K562 (cell line): Measurements from ENCODE around the gene ELF2. TPM values are rescaled to one million over a fixed set of nuclear protein-coding genes. Genes with fewer than 3 reads are reported as not detected.

Source experiments
- BRF1 ChIP-seq: IDR thresholded peaks from 3 replicates; pipeline ENCODE4 v1.6.1; 2011; ENCODE audit warnings: borderline replicate concordance, mild to moderate bottlenecking; ENCODE audit not compliant: insufficient read length; ENCODE audit errors: extremely low read depth
- CTCFL ChIP-seq: IDR thresholded peaks from 2 replicates; pipeline ENCODE4 v1.6.1; 2011; ENCODE audit warnings: borderline replicate concordance, low read depth, mild to moderate bottlenecking, moderate library complexity, low read length; ENCODE audit not compliant: insufficient read depth, poor library complexity, severe bottlenecking
- ELK1 ChIP-seq: sonication (generic); formaldehyde crosslinking; IDR thresholded peaks from 2 replicates; pipeline ENCODE4 v1.8.1; 2022; ENCODE audit warnings: missing genetic modification reagents
- FOS ChIP-seq: IDR thresholded peaks from 3 replicates; pipeline ENCODE4 v1.6.1; 2011; ENCODE audit not compliant: insufficient read length; ENCODE audit errors: extremely low read depth
- ID3 ChIP-seq, 2 experiments: fragments of 250-450 bp in 1 of 2; fragments of 450-650 bp in 1 of 2; sonication (Bioruptor Pico) in 1 of 2; IDR thresholded peaks; 2 replicates each; pipeline versions ENCODE4 v1.6.1 to v1.8.0; 2016 to 2021; ENCODE audit warnings: mild to moderate bottlenecking in 2 of 2, moderate library complexity in 2 of 2, missing compliant biosample characterization in 1 of 2, missing genetic modification characterization in 1 of 2
- KHSRP ChIP-seq: fragments of 450-650 bp; IDR thresholded peaks from 2 replicates; pipeline ENCODE4 v1.6.1; 2017
- MCM2 ChIP-seq: fragments of 450-650 bp; IDR thresholded peaks from 2 replicates; pipeline ENCODE4 v1.6.1; 2017; ENCODE audit warnings: low read depth, mild to moderate bottlenecking
- MGA ChIP-seq: fragments of 450-650 bp; IDR thresholded peaks from 2 replicates; pipeline ENCODE4 v1.6.1; 2016; ENCODE audit warnings: mild to moderate bottlenecking, moderate library complexity
- MTA1 ChIP-seq: fragments of 450-650 bp; IDR thresholded peaks from 2 replicates; pipeline ENCODE4 v1.6.1; 2017; ENCODE audit warnings: borderline replicate concordance
- RBM34 ChIP-seq: fragments of 200-400 bp; formaldehyde crosslinking; IDR thresholded peaks from 2 replicates; pipeline ENCODE4 v1.6.1; 2018; ENCODE audit warnings: low read length, borderline replicate concordance; ENCODE audit not compliant: insufficient read depth
- TCF7 ChIP-seq: sonication (generic); IDR thresholded peaks from 2 replicates; pipeline ENCODE4 v1.6.1; 2016; ENCODE audit warnings: antibody characterized with exemption, borderline replicate concordance
- U2AF2 ChIP-seq: fragments of 200-400 bp; formaldehyde crosslinking; optimal IDR thresholded peaks from 2 replicates; pipeline ENCODE3; 2017; ENCODE audit warnings: low read depth, mild to moderate bottlenecking, low read length
- ZNF253 ChIP-seq: fragments of 250-450 bp; sonication (Bioruptor Pico); conservative IDR thresholded peaks from 2 replicates; pipeline ENCODE4 v1.6.1; 2021; ENCODE audit warnings: mild to moderate bottlenecking
- polyA plus RNA-seq, 8 experiments: library from polyadenylated mRNA; depleted of rRNA in 4 of 8; stranded (reverse) in 5 of 8; unstranded in 3 of 8; fragments of >200 nt; fragmentation: Nextera tagmentation in 2 of 8; fragmentation: Illumina TruSeq in 1 of 8; extraction: Ambion mirVana in 2 of 8; extraction: Trizol in 1 of 8; gene quantifications; 2 replicates each; pipeline versions ENCODE4 v1.2.1 to v1.2.3, GENCODE V29; 2011 to 2014; ENCODE audit warnings: inconsistent platforms in 1 of 8, missing spikeins in 1 of 8
- total RNA-seq, 7 experiments: library from RNA; depleted of rRNA in 6 of 7; stranded (reverse); fragments of >200 nt in 6 of 7; fragmentation: Illumina TruSeq in 2 of 7; extraction: Trizol in 2 of 7; gene quantifications; 2 replicates each; pipeline versions ENCODE4 v1.2.1 to v1.2.3, GENCODE V29; 2011 to 2021; ENCODE audit warnings: low replicate concordance in 1 of 7

ELF2 gene
- total and polyA plus RNA-seq, 9 of the 15 experiments (the other 6 are each of a cell fraction or from before 2014, with no cell fraction given), result 9.4 to 58.7 (median 41.6) TPM

GRCh38 chr4:139154538-139154937 lies 22.5 kb downstream of the ELF2 start (continued):
- TF ChIP-seq BRF1, result no peak
- no peak for TF ChIP-seq MCM2
- no peak for TF ChIP-seq KHSRP
- no peak for TF ChIP-seq ZNF253 (CRISPR knock-in tag)
- TF ChIP-seq MTA1, result peak; percentile 80; the same call in 1 of the 2 replicates
- no peak for TF ChIP-seq ID3 (CRISPR knock-in tag; IDR thresholded peaks at IDR 0.05)
- TF ChIP-seq ID3 (tag; IDR thresholded peaks at IDR 0.05), result no peak
- TF ChIP-seq CTCFL, result no peak
- no peak for TF ChIP-seq TCF7
- TF ChIP-seq RBM34, result no peak
- TF ChIP-seq MGA, result no peak
- no peak for TF ChIP-seq U2AF2
- TF ChIP-seq ELK1, result no peak
- TF ChIP-seq FOS, result no peak
